Measurements from ENCODE around the gene BOK. TPM values are rescaled to one million over a fixed set of nuclear protein-coding genes. Genes with fewer than 3 reads are reported as not detected.
"Not testable (repeated sequence)": the region's sequence is repeated elsewhere in the genome, so short reads cannot be mapped to it uniquely, and the experiment has no call there.

BOK gene
- total and polyA plus RNA-seq, 4 donors, result 11.8 to 44.3 (median 29.1) TPM

- peaks cover 0 to 18% (median 7%) of the 10 kb centered on the region in 4 donors for H3K36me3 ChIP-seq (ENCODE audit: control insufficient read depth in 4 of 4, insufficient read depth in 4 of 4, low read length in 4 of 4)
- H3K9ac ChIP-seq (ENCODE audit: insufficient read depth in 1 of 2, low read length in 2 of 2), result no peak overlapping the region
- no peak overlapping the region for H3K27ac ChIP-seq (ENCODE audit: low read depth in 1 of 2, low read length in 1 of 2)
- peaks cover 0 to 1% (median 0%) of the 10 kb centered on the region in 5 donors for H3K4me1 ChIP-seq (ENCODE audit: control insufficient read depth in 5 of 5, insufficient read depth in 5 of 5, low read length in 5 of 5)
- no peaks in the 10 kb centered on the region for H3K27me3 ChIP-seq (ENCODE audit: control insufficient read depth in 3 of 3, insufficient read depth in 3 of 3, low read length in 2 of 3)
- TF ChIP-seq CTCF (IDR thresholded peaks at IDR 0.05; ENCODE audit: control extremely low read depth, extremely low read depth), result no peak
- no peak for DNase-seq
- H3K4me3 ChIP-seq, result no peak overlapping the region
- ATAC-seq (ENCODE audit: insufficient read depth, low FRiP score), result no peak
- 91 to 94% methylated on average over 23 of the region's 23 CpGs for WGBS, 2 donors
- H3K9me3 ChIP-seq (ENCODE audit: control insufficient read depth in 4 of 4, insufficient read depth in 3 of 4, low read length in 3 of 4), result no peaks in the 10 kb centered on the region
Measured at GRCh38 chr2:241569831-241570281, 11.3 kb downstream of the BOK start.

GRCh38 chr2:241570961-241571581 lies 12.5 kb downstream of the BOK start:
- Histone ChIP-seq H3K27ac (ENCODE audit: low read depth in 1 of 2, low read length in 1 of 2) (no peak overlapping the region), H3K36me3 (ENCODE audit: control insufficient read depth in 4 of 4, insufficient read depth in 4 of 4, low read length in 4 of 4) (peaks cover 0 to 18% (median 7%) of the 10 kb centered on the region in 4 donors), H3K9me3 (ENCODE audit: control insufficient read depth in 4 of 4, insufficient read depth in 3 of 4, low read length in 3 of 4) (no peaks in the 10 kb centered on the region), H3K27me3 (ENCODE audit: control insufficient read depth in 3 of 3, insufficient read depth in 3 of 3, low read length in 2 of 3) (no peaks in the 10 kb centered on the region), H3K9ac (ENCODE audit: insufficient read depth in 1 of 2, low read length in 2 of 2) (no peak overlapping the region), H3K4me1 (ENCODE audit: control insufficient read depth in 5 of 5, insufficient read depth in 5 of 5, low read length in 5 of 5) (no peaks in the 10 kb centered on the region), H3K4me3 (no peak overlapping the region)
- ATAC-seq (ENCODE audit: insufficient read depth, low FRiP score) (no peak), DNase-seq (no peak)
- 71 to 72% methylated on average over 23 of the region's 23 CpGs for WGBS, 2 donors
- no peak for TF ChIP-seq CTCF (IDR thresholded peaks at IDR 0.05; ENCODE audit: control extremely low read depth, extremely low read depth)

GRCh38 chr2:241571821-241572620 lies 13.5 kb downstream of the BOK start:
- no peak for TF ChIP-seq CTCF (IDR thresholded peaks at IDR 0.05; ENCODE audit: control extremely low read depth, extremely low read depth)
- WGBS, 2 donors, result 92 to 93% methylated on average over 27 of the region's 27 CpGs
- DNase-seq, result peak in 1 of 3 donors; percentile 46

GRCh38 chr2:241572915-241573651 lies 14.5 kb downstream of the BOK start:
- peak in 1 of 3 donors; percentile 19 for DNase-seq
- H3K9me3 ChIP-seq (ENCODE audit: control insufficient read depth in 4 of 4, insufficient read depth in 3 of 4, low read length in 3 of 4); H3K4me1 ChIP-seq (ENCODE audit: control insufficient read depth in 5 of 5, insufficient read depth in 5 of 5, low read length in 5 of 5); H3K4me3 ChIP-seq; H3K27me3 ChIP-seq (ENCODE audit: control insufficient read depth in 3 of 3, insufficient read depth in 3 of 3, low read length in 2 of 3); H3K9ac ChIP-seq (ENCODE audit: insufficient read depth in 1 of 2, low read length in 2 of 2); H3K27ac ChIP-seq (ENCODE audit: low read depth in 1 of 2, low read length in 1 of 2); ATAC-seq (ENCODE audit: insufficient read depth, low FRiP score): not testable (repeated sequence)
- H3K36me3 ChIP-seq (ENCODE audit: control insufficient read depth in 4 of 4, insufficient read depth in 4 of 4, low read length in 4 of 4), result peaks cover 0 to 13% (median 7%) of the 10 kb centered on the region in 4 donors
- 89 to 94% methylated on average over 19 to 20 of the region's 20 CpGs for WGBS, 2 donors

More at GRCh38 chr2:241571821-241572620, 13.5 kb downstream of the BOK start:
- Histone ChIP-seq H3K27me3 (ENCODE audit: control insufficient read depth in 3 of 3, insufficient read depth in 3 of 3, low read length in 2 of 3) (no peaks in the 10 kb centered on the region), H3K9ac (ENCODE audit: insufficient read depth in 1 of 2, low read length in 2 of 2) (no peak overlapping the region), H3K36me3 (ENCODE audit: control insufficient read depth in 4 of 4, insufficient read depth in 4 of 4, low read length in 4 of 4) (peaks cover 0 to 18% (median 7%) of the 10 kb centered on the region in 4 donors), H3K27ac (ENCODE audit: low read depth in 1 of 2, low read length in 1 of 2) (no peak overlapping the region), H3K4me1 (ENCODE audit: control insufficient read depth in 5 of 5, insufficient read depth in 5 of 5, low read length in 5 of 5) (no peaks in the 10 kb centered on the region), H3K4me3 (no peak overlapping the region), H3K9me3 (ENCODE audit: control insufficient read depth in 4 of 4, insufficient read depth in 3 of 4, low read length in 3 of 4) (no peaks in the 10 kb centered on the region)
- ATAC-seq (ENCODE audit: insufficient read depth, low FRiP score), result no peak

Data from lung (tissue), 12 donors.